ENCODE measurements around the gene AHDC1.

AHDC1 gene

DNA sequence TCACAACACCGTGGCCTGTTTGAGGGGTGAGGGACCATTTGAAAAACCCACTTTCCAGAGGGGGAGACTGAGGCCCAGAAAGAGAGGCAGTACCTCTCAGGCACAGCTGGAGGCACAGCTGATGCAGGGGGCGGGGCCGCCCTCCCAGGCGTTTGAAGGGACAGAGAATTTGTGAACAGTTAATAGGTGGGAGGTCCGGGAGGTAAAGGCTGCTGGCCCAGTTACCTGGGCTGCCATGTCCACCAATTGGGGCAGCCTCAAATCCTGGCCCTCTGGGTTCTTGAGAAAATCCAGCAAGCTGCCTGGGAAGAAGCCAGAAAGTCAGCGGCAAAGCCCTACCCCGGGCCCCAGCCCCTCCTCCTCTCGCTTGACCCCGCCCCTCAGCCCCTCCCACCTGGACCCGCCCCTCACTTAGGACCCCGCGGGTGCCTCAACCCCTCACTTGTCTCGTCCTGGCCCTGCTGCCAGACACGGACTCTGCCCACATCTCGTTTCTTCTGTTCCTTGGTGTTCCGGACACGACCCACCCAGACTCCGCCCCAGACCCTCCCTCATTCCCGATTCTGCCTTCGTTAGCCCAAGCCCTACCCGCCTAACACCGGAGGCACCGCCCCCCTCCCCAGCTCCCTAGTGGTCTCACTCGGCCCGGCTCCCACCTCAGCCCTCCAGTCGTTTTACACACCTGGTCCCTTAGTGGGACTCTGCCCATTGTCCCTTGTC, 10.8 kb upstream of the AHDC1 start:
- DNase-seq = no peak

DNA sequence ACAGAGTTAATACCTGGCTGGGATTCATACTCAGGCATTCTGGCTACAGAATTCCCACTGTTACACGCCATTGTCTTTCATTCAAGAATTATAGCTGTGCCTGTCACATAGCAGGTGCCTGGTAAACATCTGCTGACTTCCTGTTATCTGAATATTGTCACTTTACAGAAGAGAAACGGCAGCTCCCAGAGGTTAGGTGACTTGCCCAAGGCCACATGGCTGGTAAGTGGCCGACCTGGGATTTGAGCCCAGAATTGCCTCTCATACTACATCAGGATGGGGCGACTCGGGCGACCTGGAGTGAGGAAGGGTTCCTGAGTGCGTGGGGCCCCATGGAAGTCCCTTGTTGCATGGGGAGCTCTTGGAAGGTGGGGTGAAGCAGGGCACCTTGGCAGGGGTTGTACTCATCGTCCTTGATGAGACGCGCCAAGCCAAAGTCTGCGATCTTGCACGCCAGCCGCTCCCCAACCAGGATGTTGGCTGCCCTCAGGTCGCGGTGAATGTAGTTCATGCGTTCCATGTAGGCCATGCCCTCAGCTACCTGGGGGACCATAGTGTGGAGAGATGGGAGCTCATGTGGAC, 10.2 kb upstream of the AHDC1 start:
- no peak for DNase-seq

DNA sequence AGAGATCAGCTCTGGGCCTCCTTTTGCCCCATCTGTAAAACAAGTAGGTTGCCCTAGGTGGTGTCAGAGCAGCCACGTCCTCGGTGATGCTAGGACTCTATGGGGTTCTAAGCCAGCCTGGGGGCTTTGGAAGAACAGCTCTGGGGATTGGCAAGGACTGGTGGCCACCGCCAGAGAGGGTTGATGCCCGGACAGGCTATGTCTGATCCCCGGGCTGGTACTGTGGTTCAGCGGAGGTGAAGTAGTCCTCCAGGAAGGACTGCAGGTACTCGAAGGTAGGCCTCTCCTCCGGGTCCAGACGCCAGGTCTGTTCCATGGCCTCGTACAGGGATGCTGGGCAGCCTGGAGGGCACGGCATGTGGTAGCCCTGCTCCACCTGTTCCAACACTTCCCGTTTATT, 8.8 kb upstream of the AHDC1 start:
- no peak for DNase-seq

- no peak for DNase-seq
Measured at GRCh38 chr1:27611450-27611849, 7.5 kb upstream of the AHDC1 start.

DNA sequence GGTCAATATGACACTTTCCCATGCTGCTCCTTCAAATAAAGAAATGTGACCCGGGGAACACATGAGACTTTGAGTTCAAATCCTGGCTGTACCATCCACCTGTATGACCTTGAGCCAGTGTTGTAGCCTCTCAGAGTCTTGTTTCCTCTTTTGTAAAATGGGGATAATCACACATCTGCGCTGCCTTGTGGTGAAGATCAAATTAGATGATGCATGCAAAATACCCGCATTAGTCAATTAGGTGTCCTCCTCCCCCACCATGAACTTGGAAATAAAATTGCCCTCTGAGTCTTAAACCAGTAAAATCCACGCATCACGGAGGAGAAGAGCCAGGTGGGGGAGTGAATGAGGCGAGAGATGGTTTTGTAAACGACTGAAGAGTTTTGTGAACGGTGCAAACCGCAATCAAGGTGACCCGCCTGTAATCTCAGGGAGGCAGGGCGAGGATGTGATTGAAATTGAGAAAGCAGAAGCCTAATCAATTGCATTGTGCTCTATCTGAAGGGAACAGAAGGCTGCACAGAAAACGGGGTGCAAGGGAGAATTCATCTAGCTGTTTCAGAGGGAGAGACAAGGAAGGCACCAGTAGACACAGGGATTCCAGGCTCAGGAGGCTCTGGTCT, 5.8 kb upstream of the AHDC1 start:
- no peak for DNase-seq

DNA sequence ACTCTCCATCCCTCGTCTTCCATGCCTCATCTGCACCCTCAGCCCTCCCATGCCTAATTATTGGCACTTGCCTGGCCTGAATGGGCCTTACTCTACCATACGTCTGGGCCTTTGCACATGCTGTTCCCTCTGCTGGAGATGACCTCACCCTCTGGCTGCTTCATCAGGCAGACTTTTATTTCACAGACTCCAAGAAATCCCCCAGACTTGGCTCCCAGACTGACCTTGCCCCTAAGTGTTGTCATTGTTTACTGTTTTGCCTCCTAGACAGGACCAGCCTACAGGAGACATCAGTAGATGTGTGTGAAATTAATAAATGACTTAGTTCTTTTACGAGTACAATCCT, 5.2 kb upstream of the AHDC1 start:
- DNase-seq = no peak

DNA sequence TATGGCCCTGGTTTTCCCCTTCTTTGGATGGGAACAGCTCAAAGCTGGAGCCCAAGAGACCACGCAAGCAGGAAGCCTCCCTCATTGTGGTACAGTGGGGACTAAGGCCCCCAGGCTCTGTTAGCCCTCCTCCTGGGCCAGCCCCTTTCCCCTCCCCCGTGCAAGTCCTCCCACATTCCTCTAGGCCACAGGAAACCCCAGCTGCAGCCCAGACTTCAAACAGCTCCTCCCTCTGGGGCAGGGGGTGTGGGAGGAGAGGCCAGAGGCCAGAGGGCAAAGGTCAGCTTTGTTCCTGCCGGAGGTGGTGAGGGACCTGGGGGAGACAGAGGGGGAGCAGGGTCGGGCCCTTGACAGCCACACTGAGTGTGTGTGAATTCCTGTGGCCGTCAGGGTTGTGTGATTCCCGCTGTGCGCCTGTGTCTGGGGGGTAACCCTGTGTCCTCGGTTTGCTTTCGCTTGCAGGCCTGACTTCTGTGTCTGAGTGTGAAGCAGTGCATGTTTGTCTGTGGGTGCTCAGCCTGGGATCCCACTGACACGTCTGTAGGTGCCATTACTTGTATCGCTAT, 3.4 kb upstream of the AHDC1 start:
- DNase-seq = no peak

- no peak for DNase-seq
Measured at GRCh38 chr1:27606708-27607238, 2.8 kb upstream of the AHDC1 start.

DNA sequence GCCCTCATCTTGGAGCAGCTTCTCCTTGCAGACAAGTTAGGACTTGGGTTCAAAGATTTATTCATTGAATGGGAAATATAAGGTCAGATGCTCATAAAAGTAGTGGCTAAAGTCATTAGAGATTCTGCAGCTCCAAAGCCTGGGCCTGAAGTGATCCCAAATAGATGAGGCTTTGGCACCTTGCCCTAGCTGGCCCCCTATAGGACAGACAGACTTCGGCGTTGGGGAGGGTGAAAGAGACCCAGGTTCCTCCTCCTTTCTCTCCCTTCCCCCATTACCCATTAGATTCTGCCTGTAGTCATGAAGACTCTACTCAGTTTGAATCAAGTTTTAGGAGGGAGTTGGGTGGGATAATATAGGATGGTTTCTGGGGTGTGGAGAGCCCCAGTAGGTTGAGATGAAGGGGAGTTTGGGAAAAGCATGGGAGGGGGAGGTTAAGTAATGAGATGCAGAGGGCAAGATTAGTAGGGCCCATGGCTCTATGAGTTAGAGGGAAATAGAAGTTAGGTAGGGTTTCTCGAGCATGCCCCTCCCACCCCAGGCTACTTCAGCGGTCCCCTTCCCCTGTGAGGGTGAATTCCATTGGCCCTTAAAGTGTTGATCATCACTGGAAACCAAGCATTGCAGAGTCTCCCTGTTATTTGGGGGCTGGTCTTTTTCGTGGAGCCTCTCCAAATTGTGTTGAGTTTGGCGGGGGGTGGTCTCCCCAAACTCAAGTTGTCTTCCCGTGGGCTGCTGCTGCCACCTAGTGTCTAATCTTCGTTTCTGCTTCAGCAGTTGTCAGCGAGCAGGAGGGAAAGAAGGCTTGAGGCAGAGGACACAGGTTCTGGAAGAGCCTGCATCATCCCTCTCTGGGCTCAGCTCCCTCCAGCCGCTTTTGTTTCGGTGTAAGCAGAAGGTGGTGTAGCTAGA, 2.1 kb upstream of the AHDC1 start:
- peak; percentile 27 to 40 for DNase-seq

DNA sequence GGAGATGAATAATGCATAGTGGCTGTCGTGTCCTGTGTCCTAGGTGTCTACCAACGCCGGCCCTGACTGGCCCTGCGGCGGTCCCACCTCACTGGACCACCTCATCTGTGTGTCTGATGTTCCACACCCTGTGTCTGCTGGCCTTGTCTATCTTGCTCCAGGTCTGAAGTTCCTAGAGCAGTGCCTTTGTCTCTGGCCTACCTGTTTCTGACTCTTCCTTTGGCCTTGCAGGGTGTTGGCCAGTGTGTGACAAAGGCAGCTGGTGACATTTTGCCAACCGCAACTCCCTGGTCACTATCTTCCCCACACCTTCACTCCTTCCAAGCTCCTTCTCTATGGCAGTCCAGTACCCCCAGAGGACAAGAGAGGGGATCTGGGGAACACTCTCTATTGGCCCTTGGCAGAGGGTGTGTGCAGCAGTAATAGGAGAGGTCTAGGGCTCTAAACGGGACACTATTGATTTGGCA, 1.4 kb upstream of the AHDC1 start:
- DNase-seq = no peak

DNA sequence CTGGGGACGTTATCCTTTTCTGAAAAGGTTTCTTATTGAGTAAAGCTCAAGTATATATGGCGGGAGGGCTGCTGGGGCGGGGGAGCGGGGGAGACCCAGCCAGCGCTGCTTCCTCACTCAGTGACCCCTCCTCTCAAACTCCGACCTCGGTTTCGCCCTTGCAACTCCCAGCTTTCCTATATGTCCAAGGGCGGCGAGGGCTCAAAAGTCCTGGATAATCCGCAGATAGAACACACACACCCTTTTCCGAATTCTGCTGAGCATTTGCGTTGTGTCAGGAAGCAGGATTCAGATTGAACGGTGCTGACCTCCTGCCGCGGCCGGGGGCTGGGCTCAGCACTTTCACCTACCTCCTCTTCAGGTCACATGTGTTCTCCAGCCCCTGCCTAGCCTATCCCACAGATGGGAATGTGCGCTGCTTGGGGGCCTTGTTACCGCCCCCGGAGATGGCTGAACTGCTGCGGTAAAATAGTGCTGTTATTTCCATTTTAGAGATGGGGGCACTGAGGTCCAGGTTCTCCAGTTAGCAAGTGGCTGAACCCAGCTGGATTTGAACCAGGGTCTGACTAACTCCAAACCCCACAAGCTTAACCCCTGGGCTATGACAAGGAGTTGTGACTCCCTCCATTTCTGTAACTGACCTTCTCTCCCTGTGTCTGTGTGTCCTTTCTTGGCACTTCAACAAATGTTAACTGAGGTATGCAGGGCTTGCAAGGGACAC, 795 bp upstream of the AHDC1 start:
- DNase-seq = no peak

GRCh38 chr1:27603309-27603680, 649 bp downstream of the AHDC1 start:
- DNase-seq = peak in 1 of 2 experiments; percentile 25

GRCh38 chr1:27602462-27603308, 1.3 kb downstream of the AHDC1 start:
- peak; percentile 9 to 55 for DNase-seq

DNA sequence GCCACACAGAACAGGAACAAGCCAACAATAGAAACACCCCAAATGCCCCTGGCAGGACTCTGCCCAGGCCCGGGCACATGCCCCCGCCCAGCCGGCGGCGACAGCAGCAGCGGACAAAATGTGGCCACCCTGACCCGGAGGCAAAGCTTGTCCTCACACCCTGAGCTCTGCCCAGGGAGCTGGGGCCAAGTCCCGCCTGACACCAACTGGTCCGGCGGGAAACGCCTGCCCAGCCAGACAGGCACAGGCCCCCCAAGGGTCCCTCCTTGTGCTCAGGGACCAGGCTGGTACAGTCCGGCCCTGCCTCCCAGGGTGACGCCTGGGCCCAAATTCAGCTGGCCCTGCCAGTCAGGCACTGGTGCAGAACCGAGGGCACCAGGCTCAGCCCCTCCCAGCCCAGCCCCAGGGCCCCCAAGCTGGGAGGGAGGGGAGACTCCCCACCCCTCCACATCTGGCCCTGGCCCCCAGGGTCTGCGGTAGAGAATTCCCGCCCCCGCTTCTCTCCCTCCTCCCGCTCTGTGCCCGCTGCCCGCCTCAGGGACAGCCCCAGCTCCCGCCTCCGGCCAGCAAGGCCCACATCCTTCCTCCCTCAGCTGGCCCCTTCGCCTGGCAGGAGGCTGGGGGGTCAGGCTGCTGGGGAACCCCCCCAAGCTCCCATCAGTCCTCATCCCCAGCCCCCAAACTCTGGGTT, 2.0 kb downstream of the AHDC1 start:
- DNase-seq = peak in 1 of 2 experiments; percentile 52

- no peak for DNase-seq
Measured at GRCh38 chr1:27601321-27601770, 2.6 kb downstream of the AHDC1 start.

DNA sequence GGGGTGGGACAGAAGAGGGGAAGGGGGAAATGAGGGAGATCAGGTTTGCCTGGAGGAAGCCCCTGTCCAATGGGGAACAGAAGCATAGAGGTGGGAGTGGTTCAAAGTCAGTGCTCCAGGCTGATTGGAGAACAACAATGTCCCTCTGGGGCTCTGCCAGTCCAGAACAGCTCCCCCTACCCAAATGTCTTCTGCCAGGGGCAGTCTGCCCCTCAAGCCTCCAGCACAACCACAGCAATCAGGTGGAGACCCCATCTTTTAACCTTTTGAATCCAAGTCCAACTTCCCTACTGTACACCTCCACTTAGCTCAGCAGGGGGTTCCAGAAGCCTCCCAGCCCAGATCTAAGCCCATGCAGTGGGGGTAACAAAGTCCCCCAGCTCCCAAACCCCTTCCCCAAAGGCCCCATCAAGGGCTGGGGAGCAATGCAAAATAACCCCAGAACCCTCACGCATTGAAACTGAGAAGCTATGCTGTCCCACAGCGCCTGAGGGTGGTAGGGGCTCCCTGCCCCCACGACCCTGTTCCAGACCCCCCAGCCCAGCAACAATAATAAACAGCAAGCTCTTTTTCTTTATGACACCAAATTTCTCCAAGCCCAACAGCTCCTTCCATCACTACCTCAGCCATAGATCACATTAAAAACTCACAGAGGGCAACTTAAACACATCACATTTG, 3.3 kb downstream of the AHDC1 start:
- DNase-seq = peak in 1 of 2 experiments; percentile 65

- DNase-seq = peak in 1 of 2 experiments; percentile 58
Measured at GRCh38 chr1:27599605-27600497, 4.1 kb downstream of the AHDC1 start.

DNA sequence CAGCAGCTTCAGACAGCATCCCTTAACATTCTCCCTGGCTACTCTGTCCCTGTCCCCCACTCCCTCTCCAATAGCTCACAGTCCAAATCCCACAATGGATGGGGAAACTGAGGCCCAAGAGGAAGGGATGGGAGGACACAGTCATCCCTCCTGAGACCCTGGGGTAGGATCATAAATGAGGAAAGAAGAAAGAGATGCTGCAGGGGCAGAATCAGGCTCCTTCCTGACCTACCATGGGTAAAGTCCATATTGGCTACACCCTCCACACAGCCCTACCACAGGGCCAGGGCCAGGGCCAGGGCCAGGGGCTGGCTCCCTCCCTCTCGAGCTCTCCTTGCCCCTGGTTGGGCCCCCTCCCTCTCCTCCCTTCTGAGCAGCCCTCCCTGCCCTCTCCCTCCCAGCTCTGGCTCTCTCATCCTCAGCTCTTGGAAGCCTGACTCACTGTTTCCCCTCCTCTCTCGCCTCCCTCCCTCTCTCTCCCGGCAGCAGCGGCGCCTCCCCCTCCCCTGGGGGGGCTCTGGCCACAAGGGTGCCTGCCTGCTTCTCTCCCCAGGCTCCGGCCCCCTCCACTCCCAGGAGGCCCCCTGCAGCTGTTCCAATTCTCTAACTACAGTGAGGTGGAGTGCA, 4.9 kb downstream of the AHDC1 start:
- peak; percentile 59 to 81 for DNase-seq
